NCI-H226 (cell line): ENCODE results near the gene SPATS2.
"Not testable (repeated sequence)": the region's sequence is repeated elsewhere in the genome, so short reads cannot be mapped to it uniquely, and the experiment has no call there.

Experiments used
- DNase-seq: peaks from one replicate; pipeline ENCODE4 v3.0.0-alpha.2; 2015

SPATS2 gene

DNA sequence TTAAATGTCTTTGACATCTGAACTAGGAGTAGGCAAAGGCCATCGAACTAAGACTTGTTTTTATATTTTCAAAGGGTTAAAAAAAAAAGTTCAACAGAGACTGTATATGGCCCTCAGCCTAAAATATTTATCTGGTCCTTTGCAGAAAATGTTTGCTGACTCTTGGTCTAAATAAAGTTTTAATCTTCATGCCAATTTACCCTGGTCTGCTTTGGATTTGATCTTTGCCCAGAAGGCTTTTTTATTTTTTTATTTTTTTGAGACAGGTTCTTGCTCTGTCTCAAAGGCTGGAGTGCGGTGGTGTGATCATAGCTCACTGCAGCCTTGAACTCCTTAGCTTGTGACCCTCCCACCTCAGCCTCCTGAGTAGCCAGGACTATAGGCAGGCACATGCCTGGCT lies 47.1 kb downstream of the SPATS2 start:
- no peak for DNase-seq

DNA sequence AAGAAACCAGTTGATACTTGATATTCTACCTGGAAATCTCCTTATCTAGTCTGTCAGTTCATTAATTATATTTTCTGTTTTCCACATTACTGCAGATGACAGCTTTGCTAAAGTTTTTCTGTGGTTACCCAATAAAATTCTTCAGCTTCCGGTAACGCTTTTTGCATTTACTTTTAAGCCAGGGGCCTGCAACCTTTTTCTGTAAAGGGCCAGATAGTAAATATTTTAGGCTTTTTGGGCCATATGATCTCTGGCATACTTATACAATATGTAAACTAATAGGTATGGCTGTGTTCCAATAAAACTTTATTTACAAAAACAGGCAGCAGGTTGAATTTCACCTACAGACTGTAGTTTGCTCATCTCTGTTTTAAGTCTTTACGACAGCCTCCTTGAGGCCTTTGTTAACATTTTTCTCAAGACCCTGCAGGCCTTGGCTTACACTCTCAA lies 48.3 kb downstream of the SPATS2 start:
- DNase-seq = peak; percentile 11

DNA sequence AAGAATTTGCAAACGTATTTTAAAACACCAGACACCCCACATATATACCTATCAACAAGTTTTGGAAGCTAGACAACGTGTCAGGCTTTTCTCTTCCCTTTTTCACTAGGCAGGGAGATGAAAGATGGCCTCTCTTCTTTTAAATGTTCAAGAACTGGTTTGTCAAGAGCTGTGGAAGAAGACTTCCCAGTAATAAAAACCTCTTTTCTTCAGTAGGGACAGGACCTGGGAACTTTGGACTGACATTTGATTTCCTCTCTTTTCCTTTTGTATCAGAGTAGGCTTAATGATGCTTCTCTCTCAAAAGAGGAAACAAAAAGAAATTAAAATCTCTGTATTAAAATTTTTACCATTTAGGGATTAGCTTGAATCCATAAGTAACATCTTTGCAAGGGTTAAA lies 49.6 kb downstream of the SPATS2 start:
- no peak for DNase-seq

- no peak for DNase-seq
These were observed 50.3 kb downstream of the SPATS2 start for GRCh38 chr12:49417558-49417957.

- no peak for DNase-seq
These were observed 53.3 kb downstream of the SPATS2 start for GRCh38 chr12:49420556-49420955.

DNA sequence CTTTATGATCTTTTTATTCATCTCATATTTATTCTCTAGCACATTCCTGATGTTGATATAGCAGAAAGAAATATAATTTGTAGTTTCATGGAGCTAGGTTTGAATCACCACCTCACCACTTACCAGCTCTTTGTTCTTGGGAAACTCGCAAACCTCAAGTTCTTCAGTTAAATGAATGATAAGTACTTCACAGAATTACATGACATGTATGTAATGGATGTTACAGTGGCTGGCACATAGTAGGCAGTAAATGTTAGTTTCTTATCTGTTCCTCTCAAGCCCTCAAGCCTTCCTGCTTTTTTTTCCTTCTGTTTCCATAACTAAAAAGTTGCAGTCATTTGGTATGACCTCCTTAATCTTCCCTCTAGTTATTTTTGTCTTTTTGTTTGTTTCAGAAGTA lies 54.9 kb downstream of the SPATS2 start:
- no peak for DNase-seq

GRCh38 chr12:49428793-49429192 lies 61.5 kb downstream of the SPATS2 start:
- peak; percentile 89 for DNase-seq

- DNase-seq = no peak
These were observed 65.4 kb downstream of the SPATS2 start for GRCh38 chr12:49432616-49433015.

DNA sequence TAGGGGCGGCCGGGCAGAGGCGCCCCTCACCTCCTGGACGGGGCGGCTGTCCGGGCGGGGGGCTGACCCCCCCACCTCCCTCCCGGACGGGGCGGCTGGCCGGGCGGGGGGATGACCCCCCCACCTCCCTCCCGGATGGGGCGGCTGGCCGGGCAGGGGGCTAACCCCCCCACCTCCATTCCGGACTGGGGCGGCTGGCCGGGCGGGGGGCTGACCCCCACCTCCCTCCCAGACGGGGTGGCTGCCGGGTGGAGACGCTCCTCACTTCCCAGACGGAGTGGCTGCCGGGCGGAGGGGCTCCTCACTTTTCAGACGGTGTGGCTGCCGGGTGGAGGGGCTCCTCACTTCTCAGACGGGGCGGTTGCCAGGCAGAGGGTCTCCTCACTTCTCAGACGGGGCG lies 69.5 kb downstream of the SPATS2 start:
- not testable (repeated sequence) for DNase-seq

DNA sequence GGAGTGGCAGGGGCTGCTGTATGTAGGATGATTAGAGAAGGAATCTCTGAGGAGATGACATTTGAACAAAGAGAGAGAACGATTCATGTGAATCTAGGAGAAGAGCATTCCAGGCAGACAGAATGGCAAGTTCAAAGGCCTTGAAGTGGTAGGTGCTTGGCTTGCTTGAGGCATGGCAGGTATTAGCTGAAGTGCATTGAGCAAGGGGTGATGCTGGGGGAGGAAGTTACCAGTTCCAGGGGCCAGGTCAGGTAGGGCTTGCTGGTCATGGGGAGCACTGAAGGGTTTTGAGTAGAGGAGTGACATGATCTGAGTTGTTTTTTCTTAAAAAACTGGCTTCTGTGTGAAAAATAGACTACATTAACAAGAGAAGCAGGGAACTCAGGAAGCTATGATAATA lies 71.8 kb downstream of the SPATS2 start:
- DNase-seq = no peak

GRCh38 chr12:49440035-49440434 lies 72.8 kb downstream of the SPATS2 start:
- DNase-seq = no peak

- no peak for DNase-seq
These were observed 75.7 kb downstream of the SPATS2 start for GRCh38 chr12:49442915-49443314.

- no peak for DNase-seq
These were observed 79.3 kb downstream of the SPATS2 start for GRCh38 chr12:49446571-49446970.

- DNase-seq = no peak
These were observed 81.6 kb downstream of the SPATS2 start for GRCh38 chr12:49448858-49449257.

DNA sequence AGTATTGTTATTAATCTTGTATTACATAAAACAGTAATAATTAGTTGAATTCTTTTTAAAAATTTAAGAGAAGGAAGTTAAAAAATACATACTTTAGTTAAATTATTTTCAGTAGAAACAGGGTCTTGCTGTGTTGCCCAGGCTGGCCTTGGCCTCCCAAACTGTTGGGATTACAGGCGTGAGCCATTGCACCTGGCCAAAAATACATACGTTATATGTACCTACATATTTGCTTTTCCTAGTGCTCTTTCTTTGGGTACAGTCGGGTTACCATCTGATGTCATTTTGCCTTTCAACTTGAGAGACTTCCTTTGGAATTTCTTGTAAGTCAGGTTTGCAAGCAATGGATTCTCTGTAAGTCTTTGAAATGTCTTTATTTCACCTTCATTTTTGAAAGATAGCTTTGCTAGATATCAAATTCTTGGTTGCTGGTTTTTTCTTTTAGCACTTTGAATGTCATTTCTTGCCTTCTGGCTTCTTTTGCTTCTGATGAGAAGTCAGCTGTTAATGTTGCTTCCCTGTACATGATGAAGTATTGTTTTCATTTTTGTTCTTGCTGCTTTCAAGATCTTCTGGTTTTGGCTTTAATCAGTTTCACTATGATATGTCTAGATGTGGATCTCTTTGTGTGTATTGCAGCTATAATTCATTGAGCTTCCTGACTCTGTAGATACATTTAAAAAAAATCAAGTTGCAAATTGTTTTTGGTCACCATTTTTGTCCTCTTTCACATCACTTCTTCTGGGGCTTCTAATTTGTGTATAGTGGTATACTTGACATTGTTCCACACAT lies 84.4 kb downstream of the SPATS2 start:
- no peak for DNase-seq

DNA sequence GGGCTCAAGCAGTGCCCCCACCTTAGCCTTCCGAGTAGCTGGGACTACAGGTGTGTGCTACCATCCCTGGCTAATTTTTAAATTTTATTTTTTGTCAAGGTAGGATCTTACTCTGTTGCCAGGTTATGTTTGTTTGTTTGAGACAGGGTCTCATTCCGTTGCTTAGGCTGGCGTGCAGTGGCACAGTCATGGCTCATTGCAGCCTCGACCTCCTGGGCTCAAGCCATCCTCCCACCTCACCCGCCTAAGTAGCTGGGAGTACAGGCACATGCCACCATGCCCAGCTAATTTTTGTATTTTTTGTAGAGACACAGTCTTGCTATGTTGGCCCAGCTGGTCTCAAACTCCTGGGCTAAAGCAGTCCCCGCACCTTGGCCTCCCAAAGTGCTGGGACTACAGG lies 88.2 kb downstream of the SPATS2 start:
- no peak for DNase-seq

DNA sequence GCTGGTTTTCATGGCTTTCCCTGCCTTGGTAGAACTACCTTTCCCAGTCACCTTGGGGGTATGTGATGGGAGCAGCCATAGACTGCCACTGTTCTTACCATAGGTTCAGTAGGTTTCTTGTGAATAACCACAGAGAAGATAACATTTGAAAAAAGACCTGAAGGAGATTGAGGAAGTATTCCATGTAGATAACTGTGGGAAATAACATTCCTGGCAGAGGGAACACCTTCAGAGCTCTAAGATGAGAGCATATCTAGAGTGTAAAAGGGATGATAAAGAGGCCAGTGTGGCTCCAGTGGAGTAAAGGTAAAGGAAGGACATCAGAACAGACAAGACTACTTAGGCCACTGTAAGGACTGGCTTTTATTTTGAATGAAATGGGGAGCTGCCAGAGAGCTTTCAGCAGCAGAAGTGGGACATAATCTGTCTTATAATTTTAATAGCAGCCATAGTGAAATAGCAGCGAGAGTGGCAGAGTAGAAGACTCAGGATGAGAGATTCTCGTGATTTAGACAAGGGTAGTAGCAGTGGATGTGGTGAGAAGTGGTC lies 88.9 kb downstream of the SPATS2 start:
- peak; percentile 81 for DNase-seq

- no peak for DNase-seq
These were observed 91.6 kb downstream of the SPATS2 start for GRCh38 chr12:49458816-49459215.

DNA sequence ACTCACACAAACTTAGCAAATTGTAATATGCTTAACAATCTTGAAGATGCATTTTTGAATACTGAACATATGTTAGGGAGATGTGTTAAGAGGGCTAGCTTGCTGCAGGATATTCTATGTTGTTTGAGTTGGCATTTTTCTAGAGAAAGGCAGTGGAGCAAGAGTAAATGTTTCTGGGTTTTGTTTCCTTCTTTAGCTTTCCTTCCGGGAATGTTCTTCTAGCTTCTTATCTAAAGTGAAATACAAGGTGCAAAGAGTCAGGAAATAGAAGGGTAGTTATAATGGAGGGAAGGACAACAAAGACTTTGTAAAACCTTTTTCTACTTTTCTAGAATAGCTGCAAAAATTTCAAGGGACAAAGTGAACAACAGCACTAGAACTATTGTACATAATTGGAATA lies 94.0 kb downstream of the SPATS2 start:
- DNase-seq = no peak

- no peak for DNase-seq
These were observed 95.0 kb downstream of the SPATS2 start for GRCh38 chr12:49462083-49462744.

DNA sequence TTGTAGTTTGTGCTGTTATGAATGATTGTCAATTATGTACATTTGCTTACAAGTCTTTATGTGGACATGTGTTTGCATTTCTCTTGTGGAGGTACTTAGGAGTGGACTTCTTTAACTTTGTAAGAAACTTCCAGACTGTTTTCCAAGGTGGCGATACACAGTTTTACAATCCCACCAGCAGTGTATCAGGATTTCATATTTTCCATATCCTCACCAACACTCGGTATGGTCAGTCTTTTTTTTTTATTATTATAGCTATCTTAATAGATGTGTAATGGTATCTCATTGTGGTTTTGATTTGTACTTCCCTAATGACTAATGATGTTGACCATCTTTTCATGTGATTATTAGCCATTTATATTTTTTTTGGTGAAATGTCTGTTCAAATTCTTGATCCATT lies 97.9 kb downstream of the SPATS2 start:
- DNase-seq = no peak

DNA sequence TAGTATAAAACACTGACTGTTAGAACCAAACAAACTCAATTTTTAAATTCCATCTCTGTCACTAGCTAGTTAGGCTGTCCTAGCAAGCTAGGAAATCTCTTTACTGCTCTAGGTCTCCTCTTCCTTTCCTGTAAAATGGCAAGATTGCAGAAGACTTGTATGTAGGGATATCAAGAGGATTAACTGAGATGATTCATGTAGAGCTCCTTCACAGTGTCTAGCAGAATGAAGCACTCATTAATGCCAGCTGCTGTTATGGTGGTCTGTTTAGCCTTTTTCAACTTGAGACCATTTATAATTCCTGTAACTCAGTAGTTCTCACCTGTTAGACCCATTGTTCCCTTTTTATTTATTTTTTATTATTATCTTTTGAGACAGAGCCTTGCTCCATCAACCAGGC lies 103.7 kb downstream of the SPATS2 start:
- DNase-seq = peak; percentile 13

DNA sequence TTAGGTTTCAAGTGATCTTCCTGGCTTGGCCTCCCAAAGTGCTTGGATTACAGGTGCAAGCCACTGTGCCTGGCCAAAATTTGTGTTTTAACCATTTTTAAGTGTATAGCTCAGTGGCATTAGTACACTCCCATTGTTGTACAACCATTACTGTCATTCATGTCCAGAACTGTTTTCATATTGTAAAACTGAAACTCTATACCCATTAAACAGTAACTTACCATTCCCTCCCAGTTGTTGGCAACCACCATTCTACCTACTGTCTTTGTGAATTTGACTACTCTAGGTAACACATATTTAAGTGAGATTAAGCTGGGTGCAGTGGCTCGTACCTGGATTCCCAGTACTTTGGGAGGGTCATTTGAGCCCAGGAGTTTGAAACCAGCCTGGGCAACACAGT lies 104.3 kb downstream of the SPATS2 start:
- no peak for DNase-seq

- DNase-seq = no peak
These were observed 108.8 kb downstream of the SPATS2 start for GRCh38 chr12:49476091-49476490.
